ENCODE results near the gene RUNX2. TPM values are rescaled to one million over a fixed set of nuclear protein-coding genes. Genes with fewer than 3 reads are reported as not detected.

The RUNX2 gene
- total and polyA plus RNA-seq, 10 of the 15 experiments (the other 5 are each of a cell fraction or from before 2014, with no cell fraction given), result 0.01 to 0.77 (median 0.15) TPM; not detected in 3

- TF ChIP-seq CBX5 (IDR thresholded peaks at IDR 0.05; ENCODE audit: low read depth), result no peak
- TF ChIP-seq WRNIP1 (IDR thresholded peaks at IDR 0.05; ENCODE audit: borderline replicate concordance, low read depth, low read length), result no peak
- TF ChIP-seq EGR1 (IDR thresholded peaks at IDR 0.05; ENCODE audit: borderline replicate concordance in 1 of 2, low read depth in 2 of 2, low read length in 2 of 2), result no peak
- no peak for TF ChIP-seq NR2F1 (conservative IDR thresholded peaks at IDR 0.05)
- TF ChIP-seq, protein P1, sequence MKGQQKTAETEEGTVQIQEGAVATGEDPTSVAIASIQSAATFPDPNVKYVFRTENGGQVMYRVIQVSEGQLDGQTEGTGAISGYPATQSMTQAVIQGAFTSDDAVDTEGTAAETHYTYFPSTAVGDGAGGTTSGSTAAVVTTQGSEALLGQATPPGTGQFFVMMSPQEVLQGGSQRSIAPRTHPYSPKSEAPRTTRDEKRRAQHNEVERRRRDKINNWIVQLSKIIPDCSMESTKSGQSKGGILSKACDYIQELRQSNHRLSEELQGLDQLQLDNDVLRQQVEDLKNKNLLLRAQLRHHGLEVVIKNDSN (IDR thresholded peaks at IDR 0.05; ENCODE audit: borderline replicate concordance, extremely low read length, insufficient read depth, low read depth, low read length), result no peak
- TF ChIP-seq, protein P2, sequence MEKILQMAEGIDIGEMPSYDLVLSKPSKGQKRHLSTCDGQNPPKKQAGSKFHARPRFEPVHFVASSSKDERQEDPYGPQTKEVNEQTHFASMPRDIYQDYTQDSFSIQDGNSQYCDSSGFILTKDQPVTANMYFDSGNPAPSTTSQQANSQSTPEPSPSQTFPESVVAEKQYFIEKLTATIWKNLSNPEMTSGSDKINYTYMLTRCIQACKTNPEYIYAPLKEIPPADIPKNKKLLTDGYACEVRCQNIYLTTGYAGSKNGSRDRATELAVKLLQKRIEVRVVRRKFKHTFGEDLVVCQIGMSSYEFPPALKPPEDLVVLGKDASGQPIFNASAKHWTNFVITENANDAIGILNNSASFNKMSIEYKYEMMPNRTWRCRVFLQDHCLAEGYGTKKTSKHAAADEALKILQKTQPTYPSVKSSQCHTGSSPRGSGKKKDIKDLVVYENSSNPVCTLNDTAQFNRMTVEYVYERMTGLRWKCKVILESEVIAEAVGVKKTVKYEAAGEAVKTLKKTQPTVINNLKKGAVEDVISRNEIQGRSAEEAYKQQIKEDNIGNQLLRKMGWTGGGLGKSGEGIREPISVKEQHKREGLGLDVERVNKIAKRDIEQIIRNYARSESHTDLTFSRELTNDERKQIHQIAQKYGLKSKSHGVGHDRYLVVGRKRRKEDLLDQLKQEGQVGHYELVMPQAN (conservative IDR thresholded peaks at IDR 0.05), result no peak
- no peak for TF ChIP-seq KAT2A (conservative IDR thresholded peaks at IDR 0.05; ENCODE audit: control insufficient read depth, low read depth, low read length)
- TF ChIP-seq MTA3 (IDR thresholded peaks at IDR 0.05; ENCODE audit: borderline replicate concordance, low read length), result no peak
- no peak for TF ChIP-seq SIN3A (IDR thresholded peaks at IDR 0.05; ENCODE audit: low read depth, low read length)
- no peak for TF ChIP-seq BCL11A (IDR thresholded peaks at IDR 0.05; ENCODE audit: low read depth, low read length)
- TF ChIP-seq, protein P3, sequence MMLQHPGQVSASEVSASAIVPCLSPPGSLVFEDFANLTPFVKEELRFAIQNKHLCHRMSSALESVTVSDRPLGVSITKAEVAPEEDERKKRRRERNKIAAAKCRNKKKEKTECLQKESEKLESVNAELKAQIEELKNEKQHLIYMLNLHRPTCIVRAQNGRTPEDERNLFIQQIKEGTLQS (IDR thresholded peaks at IDR 0.05; ENCODE audit: borderline replicate concordance, extremely low read depth, low read depth, low read length), result no peak
- no peak for TF ChIP-seq HDGF (IDR thresholded peaks at IDR 0.05)
- no peak for TF ChIP-seq KLF5 (IDR thresholded peaks at IDR 0.05; ENCODE audit: partially characterized antibody)
- no peak for TF ChIP-seq IKZF1 (conservative IDR thresholded peaks at IDR 0.05)
- TF ChIP-seq TBL1XR1 (IDR thresholded peaks at IDR 0.05; ENCODE audit: low read depth, low read length), result no peak
- no peak for TF ChIP-seq REST (IDR thresholded peaks at IDR 0.05; ENCODE audit: low read depth, low read length)
- TF ChIP-seq IKZF2 (IDR thresholded peaks at IDR 0.05), result no peak
- no peak for TF ChIP-seq CREM (IDR thresholded peaks at IDR 0.05; ENCODE audit: low read depth)
- no peak overlapping the region for H3K4me2 ChIP-seq (ENCODE audit: control insufficient read depth, insufficient read depth)
- no peak for FAIRE-seq
- H3K27ac ChIP-seq (ENCODE audit: control insufficient read depth, insufficient read depth), result no peak overlapping the region
- ChIA-PET CTCF (no interaction called here), POLR2A (no interaction called here), RAD21 (ENCODE audit: unreplicated experiment) (no interaction called here), SMC1A (ENCODE audit: uncharacterized antibody, unreplicated experiment) (no interaction called here)
- 49% methylated on average over 3 of the region's 3 CpGs for WGBS (ENCODE audit: insufficient coverage, insufficient replicate concordance, low lambda C conversion rate, missing lambda C conversion rate)
- no peaks in the 10 kb centered on the region for H4K20me1 ChIP-seq (ENCODE audit: control insufficient read depth, insufficient read depth)
- ATAC-seq, result no peak
- intact Hi-C loops (cut with micrococcal nuclease; ENCODE audit: unreplicated experiment) (no loop called here), in situ Hi-C loops (cut with MboI) (no loop called here)
- H3K9me3 ChIP-seq (replicated peaks; ENCODE audit: control insufficient read depth, insufficient read depth, low read length), result peaks cover 3% of the 10 kb centered on the region; the same call in 2 of the 3 replicates
- H3K4me3 ChIP-seq, result no peak overlapping the region
- H2AFZ ChIP-seq (ENCODE audit: control insufficient read depth, low read depth, low read length), result no peak overlapping the region
- no peak overlapping the region for H3K9ac ChIP-seq (ENCODE audit: control insufficient read depth, insufficient read depth, low read length)
- H3K79me2 ChIP-seq (ENCODE audit: control insufficient read depth, insufficient read depth, low read length), result no peaks in the 10 kb centered on the region
- H3K27me3 ChIP-seq (replicated peaks in 1 of 2; ENCODE audit: control insufficient read depth in 2 of 2, insufficient read depth in 2 of 2, low read length in 1 of 2), result no peaks in the 10 kb centered on the region; a peak in 2 of 4 replicates
- no peaks in the 10 kb centered on the region; the same call in 1 of the 2 replicates for H3K4me1 ChIP-seq (ENCODE audit: control insufficient read depth, insufficient read depth, low read length)
- DNase-seq (ENCODE audit: low read depth, low spot score), result no peak
- BruUV-seq (replicated peaks), result no TSS peak
- no peaks in the 10 kb centered on the region for H3K36me3 ChIP-seq (ENCODE audit: control insufficient read depth in 2 of 2, insufficient read depth in 2 of 2, low read length in 1 of 2)
Measured at GRCh38 chr6:45699663-45700062, 371.5 kb downstream of the RUNX2 start.
